IMR-90 (cell line): ENCODE measurements around the gene BEGAIN.

ENCODE experiments used
- BHLHE40 ChIP-seq: fragments of 150-350 bp; IDR thresholded peaks from 2 replicates; pipeline ENCODE4 v1.6.1; 2016; ENCODE audit warnings: mild to moderate bottlenecking, low read depth, low read length
- CEBPB ChIP-seq: IDR thresholded peaks from 2 replicates; pipeline ENCODE4 v1.6.1; 2012; ENCODE audit warnings: low read depth, low read length, improper control_type of control experiment
- CHD1 ChIP-seq: IDR thresholded peaks from 2 replicates; pipeline ENCODE4 v1.6.1; 2012; ENCODE audit warnings: low read depth, low read length, improper control_type of control experiment
- CTCF ChIP-seq: conservative IDR thresholded peaks from 2 replicates; pipeline ENCODE4 v1.5.1; 2012; ENCODE audit warnings: mild to moderate bottlenecking, low read depth, low read length, improper control_type of control experiment
- FOS ChIP-seq: fragments of 150-350 bp; IDR thresholded peaks from 2 replicates; pipeline ENCODE4 v1.6.1; 2016; ENCODE audit warnings: low read depth, low read length
- MAFK ChIP-seq: IDR thresholded peaks from 2 replicates; pipeline ENCODE4 v1.6.1; 2012; ENCODE audit warnings: low read depth, low read length, improper control_type of control experiment
- MXI1 ChIP-seq: IDR thresholded peaks from 2 replicates; pipeline ENCODE4 v1.6.1; 2012; ENCODE audit warnings: low read depth, mild to moderate bottlenecking, low read length, moderate library complexity, borderline replicate concordance
- NFE2L2 ChIP-seq: fragments of 150-350 bp; IDR thresholded peaks from 2 replicates; pipeline ENCODE4 v1.6.1; 2016; ENCODE audit warnings: low read depth, mild to moderate bottlenecking, low read length
- POLR2A ChIP-seq: IDR thresholded peaks from 2 replicates; pipeline ENCODE4 v1.6.1; 2012; ENCODE audit warnings: mild to moderate bottlenecking, low read depth, low read length
- RAD21 ChIP-seq: IDR thresholded peaks from 2 replicates; pipeline ENCODE4 v1.6.1; 2012; ENCODE audit warnings: low read length, improper control_type of control experiment
- RCOR1 ChIP-seq: IDR thresholded peaks from 2 replicates; pipeline ENCODE4 v1.6.1; 2012; ENCODE audit warnings: mild to moderate bottlenecking, low read length, improper control_type of control experiment; ENCODE audit not compliant: insufficient replicate concordance
- SMC3 ChIP-seq: fragments of 150-350 bp; IDR thresholded peaks from 2 replicates; pipeline ENCODE4 v1.6.1; 2016; ENCODE audit warnings: low read depth, mild to moderate bottlenecking, antibody characterized with exemption, low read length, moderate library complexity
- USF2 ChIP-seq: fragments of 150-350 bp; IDR thresholded peaks from 2 replicates; pipeline ENCODE4 v1.6.1; 2017; ENCODE audit warnings: mild to moderate bottlenecking, antibody characterized with exemption, low read length, low read depth

GRCh38 chr14:100556140-100556475 is 31.1 kb downstream of the BEGAIN start:
- TF ChIP-seq CTCF (no peak), BHLHE40 (no peak), RAD21 (no peak), USF2 (no peak), NFE2L2 (no peak), POLR2A (no peak), CEBPB (no peak), MXI1 (no peak), RCOR1 (no peak), MAFK (no peak), CHD1 (no peak), FOS (no peak), SMC3 (no peak)
